WTC11 (cell line): ENCODE measurements around the gene TTC1. TPM values are rescaled to one million over a fixed set of nuclear protein-coding genes. Genes with fewer than 3 reads are reported as not detected.
A peak's percentile ranks its signal among the peaks of the same experiment; 100 is the strongest.

ENCODE experiments used
- ATAC-seq: fragments of 200-7000 bp; cut with Tn5 transposase; 2 replicates; pipeline ENCODE4 v1.10.0; 2021; ENCODE audit warnings: mild to moderate bottlenecking, moderate library complexity
- CTCF ChIA-PET: fragments of 300-600 bp; sonication (Branson Sonifier 250); formaldehyde crosslinking; loops from one replicate; lab custom pipeline; 2021; ENCODE audit warnings: antibody characterized with exemption; lab: Charles Lee
- POLR2A ChIA-PET: fragments of 350-600 bp; sonication (Branson Sonifier 250); formaldehyde crosslinking; loops from one replicate; lab custom pipeline; 2021; ENCODE audit warnings: antibody characterized with exemption; lab: Charles Lee
- DNase-seq: peaks from one replicate; pipeline ENCODE4 v3.0.0; 2021; ENCODE audit warnings: low spot score
- H3K27ac Mint-ChIP-seq: 2 replicates; pipeline ENCODE4 v1.8.0; 2021; ENCODE audit warnings: mixed read lengths
- H3K27me3 Mint-ChIP-seq: 2 replicates; pipeline ENCODE4 v1.8.0; 2021; ENCODE audit warnings: low read depth, mild to moderate bottlenecking, moderate library complexity, mixed read lengths
- H3K36me3 Mint-ChIP-seq: 2 replicates; pipeline ENCODE4 v1.8.0; 2021; ENCODE audit warnings: mixed read lengths
- H3K4me1 Mint-ChIP-seq: 2 replicates; pipeline ENCODE4 v1.8.0; 2022; ENCODE audit warnings: mixed read lengths
- H3K4me3 Mint-ChIP-seq: 2 replicates; pipeline ENCODE4 v1.8.0; 2021; ENCODE audit warnings: mild to moderate bottlenecking, moderate library complexity, mixed read lengths
- H3K9me3 Mint-ChIP-seq: 2 replicates; pipeline ENCODE4 v1.8.0; 2021; ENCODE audit warnings: mixed read lengths
- ATF1 ChIP-seq: sonication (generic); formaldehyde crosslinking; IDR thresholded peaks from 2 replicates; pipeline ENCODE4 v1.8.1; 2023; ENCODE audit warnings: mild to moderate bottlenecking, moderate library complexity, missing genetic modification reagents
- CREM ChIP-seq: sonication (generic); formaldehyde crosslinking; IDR thresholded peaks from 2 replicates; pipeline ENCODE4 v1.8.1; 2022; ENCODE audit warnings: mild to moderate bottlenecking, missing genetic modification reagents, moderate library complexity
- FOXK1 ChIP-seq: sonication (generic); formaldehyde crosslinking; IDR thresholded peaks from 2 replicates; pipeline ENCODE4 v1.8.0; 2022; ENCODE audit warnings: mild to moderate bottlenecking, moderate library complexity, missing genetic modification reagents
- FOXP1 ChIP-seq: sonication (generic); formaldehyde crosslinking; IDR thresholded peaks from 2 replicates; pipeline ENCODE4 v1.8.0; 2022; ENCODE audit warnings: missing genetic modification reagents, mild to moderate bottlenecking, moderate library complexity, borderline replicate concordance
- GABPB1 ChIP-seq: sonication (generic); formaldehyde crosslinking; IDR thresholded peaks from 2 replicates; pipeline ENCODE4 v1.8.1; 2023; ENCODE audit warnings: mild to moderate bottlenecking, missing genetic modification reagents
- HMGA2 ChIP-seq: fragments of 250-450 bp; sonication (Bioruptor Pico); IDR thresholded peaks from 2 replicates; pipeline ENCODE4 v1.4.0; 2021; ENCODE audit warnings: mild to moderate bottlenecking, moderate library complexity
- IRF2 ChIP-seq: sonication (generic); formaldehyde crosslinking; IDR thresholded peaks from 2 replicates; pipeline ENCODE4 v1.8.0; 2022; ENCODE audit warnings: low read depth, missing genetic modification reagents, borderline replicate concordance
- NFYB ChIP-seq: sonication (generic); formaldehyde crosslinking; conservative IDR thresholded peaks from 2 replicates; pipeline ENCODE4 v1.8.0; 2022; ENCODE audit warnings: low read depth, missing genetic modification reagents
- NR1H2 ChIP-seq: sonication (generic); formaldehyde crosslinking; IDR thresholded peaks from 2 replicates; pipeline ENCODE4 v1.9.0; 2021; ENCODE audit warnings: mild to moderate bottlenecking, moderate library complexity, missing genetic modification reagents
- RELA ChIP-seq: sonication (generic); formaldehyde crosslinking; IDR thresholded peaks from 2 replicates; pipeline ENCODE4 v1.8.1; 2022; ENCODE audit warnings: missing genetic modification reagents, mild to moderate bottlenecking, borderline replicate concordance
- SP1 ChIP-seq: sonication (generic); formaldehyde crosslinking; conservative IDR thresholded peaks from 2 replicates; pipeline ENCODE4 v1.8.1; 2022; ENCODE audit warnings: missing genetic modification reagents
- TEAD1 ChIP-seq: sonication (generic); formaldehyde crosslinking; IDR thresholded peaks from 2 replicates; pipeline ENCODE4 v1.8.0; 2022; ENCODE audit warnings: mild to moderate bottlenecking, missing genetic modification reagents
- TEAD4 ChIP-seq: sonication (generic); formaldehyde crosslinking; IDR thresholded peaks from 2 replicates; pipeline ENCODE4 v1.8.0; 2022; ENCODE audit warnings: mild to moderate bottlenecking, missing genetic modification reagents
- ZNF396 ChIP-seq: fragments of 250-450 bp; sonication (Bioruptor Pico); IDR thresholded peaks from 2 replicates; pipeline ENCODE4 v1.8.0; 2021; ENCODE audit warnings: mild to moderate bottlenecking, moderate library complexity, borderline replicate concordance
- ZNF423 ChIP-seq: fragments of 250-450 bp; sonication (Bioruptor Pico); IDR thresholded peaks from 2 replicates; pipeline ENCODE4 v2.1.2; 2022; ENCODE audit warnings: mild to moderate bottlenecking, moderate library complexity
- total RNA-seq: library from RNA; stranded (reverse); gene quantifications from 3 replicates; pipeline ENCODE4 v1.2.3, GENCODE V29; 2021
- TF ChIP-seq, protein P1 (sequence below): fragments of 200-600 bp; IDR thresholded peaks from 2 replicates; pipeline ENCODE4 v1.8.0; 2022; ENCODE audit warnings: antibody characterized with exemption
- TF ChIP-seq, protein P2 (sequence below): sonication (generic); formaldehyde crosslinking; IDR thresholded peaks from 2 replicates; pipeline ENCODE4 v1.8.0; 2022; ENCODE audit warnings: mild to moderate bottlenecking, missing genetic modification reagents
- TF ChIP-seq, protein P3 (sequence below): fragments of 250-450 bp; sonication (Bioruptor Pico); IDR thresholded peaks from 2 replicates; pipeline ENCODE4 v1.9.0; 2021; ENCODE audit warnings: moderate library complexity, mild to moderate bottlenecking, inconsistent platforms, borderline replicate concordance
- TF ChIP-seq, protein P4 (sequence below): sonication (generic); formaldehyde crosslinking; IDR thresholded peaks from 2 replicates; pipeline ENCODE4 v1.8.1; 2023; ENCODE audit warnings: mild to moderate bottlenecking, moderate library complexity, missing genetic modification reagents
- TF ChIP-seq, protein P5 (sequence below): sonication (generic); formaldehyde crosslinking; IDR thresholded peaks from 2 replicates; pipeline ENCODE4 v1.8.0; 2023; ENCODE audit warnings: missing genetic modification reagents, mild to moderate bottlenecking, borderline replicate concordance
- TF ChIP-seq, protein P6 (sequence below): sonication (generic); formaldehyde crosslinking; IDR thresholded peaks from 2 replicates; pipeline ENCODE4 v1.8.0; 2022; ENCODE audit warnings: mild to moderate bottlenecking, missing genetic modification reagents

TTC1 gene
- total RNA-seq, 1 experiment from 2014 or later: 47.4 TPM

DNA sequence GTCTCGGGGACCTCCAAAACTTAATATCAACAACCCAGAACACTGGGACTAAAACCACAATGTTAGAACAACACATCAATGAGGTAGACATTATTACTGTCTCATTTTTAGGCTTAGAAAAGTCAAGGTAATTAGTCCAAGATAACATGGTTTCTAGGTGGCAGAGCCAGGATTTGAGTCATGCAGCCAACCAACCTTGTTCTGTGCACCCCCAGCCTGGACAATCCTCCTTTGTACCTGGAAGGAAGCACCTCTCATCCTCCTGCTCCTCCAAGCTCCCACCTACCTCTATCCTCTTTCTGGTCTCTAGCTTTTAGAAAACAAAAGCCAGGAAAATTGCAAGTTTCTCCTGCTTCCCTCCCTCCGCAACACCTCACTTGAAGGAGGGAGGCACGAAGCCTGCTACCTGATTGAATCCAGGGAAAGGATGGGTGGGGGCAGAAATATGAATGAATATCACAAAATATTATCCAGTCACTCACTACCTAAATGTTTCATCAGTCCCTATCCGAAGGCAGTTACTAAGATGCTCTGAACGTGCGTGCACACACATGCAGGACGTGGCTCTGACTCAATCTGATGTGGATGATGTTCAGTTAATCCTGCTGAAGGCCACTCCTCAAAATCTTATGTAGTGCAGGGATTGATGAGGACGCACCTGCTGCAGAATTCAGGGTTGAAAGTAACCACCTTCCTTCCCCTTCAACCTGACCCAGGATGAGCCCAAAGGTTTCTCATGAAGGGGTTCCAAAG lies 26.3 kb upstream of the TTC1 start (continued):
- TF ChIP-seq SP1: no peak
- TF ChIP-seq RELA (CRISPR knock-in tag): no peak

DNA sequence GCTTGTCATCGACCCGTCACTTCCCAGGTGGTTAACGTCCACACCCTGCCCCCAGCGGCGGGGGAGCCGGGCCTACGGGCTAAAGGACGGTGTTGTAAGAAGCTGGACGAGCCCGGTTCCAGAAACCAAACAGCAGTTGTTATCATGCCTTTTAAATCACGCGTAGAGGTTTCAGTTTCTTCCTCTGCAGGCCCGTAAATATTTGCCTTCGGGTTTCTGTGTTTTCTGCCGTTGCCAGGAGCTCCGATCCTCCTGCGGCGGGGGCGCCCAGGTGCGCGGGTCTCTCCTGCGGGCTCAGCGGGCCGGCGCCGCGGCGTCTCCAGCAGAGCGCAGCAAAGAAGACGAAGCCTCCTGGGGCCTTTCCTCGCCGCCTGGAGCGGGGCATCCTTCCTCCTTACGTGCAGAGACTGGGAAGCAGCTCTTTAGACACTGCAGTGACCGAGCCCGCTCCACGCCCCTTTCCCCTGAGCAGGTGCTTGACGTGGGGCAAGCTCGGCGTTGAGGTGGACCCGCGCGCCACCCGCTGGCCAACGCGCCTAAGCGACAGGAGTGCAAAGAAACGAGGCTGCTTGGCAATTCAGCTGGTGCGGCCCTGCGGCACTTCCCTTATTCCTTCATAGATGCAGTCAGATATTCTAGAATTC lies 21.8 kb upstream of the TTC1 start:
- H3K36me3 Mint-ChIP-seq: peaks cover 4% of the 10 kb centered on the region
- ChIA-PET POLR2A (interaction anchor here (1.1 kb wide), 2 partner anchors 94 to 173 kb away, joined by 3 to 4 read pairs; no protein-coding TSS in a partner anchor), CTCF (interaction anchor here (0.5 to 3.1 kb wide), 64 partner anchors 9 to 830 kb away, joined by 3 to 70 read pairs (median 4); partner anchors contain the start of genes ADRA1B and TTC1)
- peak overlapping the region; percentile 64 for H3K4me3 Mint-ChIP-seq
- TF ChIP-seq SP1 (peak; percentile 59), TEAD1 (CRISPR knock-in tag) (0 out of 2 replicates have a peak, but pooled peaks have one; percentile 22), IRF2 (CRISPR knock-in tag) (no peak), FOXP1 (CRISPR knock-in tag) (peak; percentile 45; the same call in 1 of the 2 replicates), CREM (CRISPR knock-in tag) (peak; percentile 43; the same call in 1 of the 2 replicates), ZNF396 (CRISPR knock-in tag) (no peak), ATF1 (CRISPR knock-in tag) (peak; percentile 44; the same call in 1 of the 2 replicates), ZNF423 (peak; percentile 91), GABPB1 (CRISPR knock-in tag) (0 out of 2 replicates have a peak, but pooled peaks have one; percentile 14)
- TF ChIP-seq, protein P1, sequence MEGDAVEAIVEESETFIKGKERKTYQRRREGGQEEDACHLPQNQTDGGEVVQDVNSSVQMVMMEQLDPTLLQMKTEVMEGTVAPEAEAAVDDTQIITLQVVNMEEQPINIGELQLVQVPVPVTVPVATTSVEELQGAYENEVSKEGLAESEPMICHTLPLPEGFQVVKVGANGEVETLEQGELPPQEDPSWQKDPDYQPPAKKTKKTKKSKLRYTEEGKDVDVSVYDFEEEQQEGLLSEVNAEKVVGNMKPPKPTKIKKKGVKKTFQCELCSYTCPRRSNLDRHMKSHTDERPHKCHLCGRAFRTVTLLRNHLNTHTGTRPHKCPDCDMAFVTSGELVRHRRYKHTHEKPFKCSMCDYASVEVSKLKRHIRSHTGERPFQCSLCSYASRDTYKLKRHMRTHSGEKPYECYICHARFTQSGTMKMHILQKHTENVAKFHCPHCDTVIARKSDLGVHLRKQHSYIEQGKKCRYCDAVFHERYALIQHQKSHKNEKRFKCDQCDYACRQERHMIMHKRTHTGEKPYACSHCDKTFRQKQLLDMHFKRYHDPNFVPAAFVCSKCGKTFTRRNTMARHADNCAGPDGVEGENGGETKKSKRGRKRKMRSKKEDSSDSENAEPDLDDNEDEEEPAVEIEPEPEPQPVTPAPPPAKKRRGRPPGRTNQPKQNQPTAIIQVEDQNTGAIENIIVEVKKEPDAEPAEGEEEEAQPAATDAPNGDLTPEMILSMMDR: peak; percentile 39; the same call in 1 of the 2 replicates
- TF ChIP-seq, protein P2, sequence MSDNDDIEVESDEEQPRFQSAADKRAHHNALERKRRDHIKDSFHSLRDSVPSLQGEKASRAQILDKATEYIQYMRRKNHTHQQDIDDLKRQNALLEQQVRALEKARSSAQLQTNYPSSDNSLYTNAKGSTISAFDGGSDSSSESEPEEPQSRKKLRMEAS (CRISPR knock-in tag): peak; percentile 54; the same call in 1 of the 2 replicates
- TF ChIP-seq, protein P3, sequence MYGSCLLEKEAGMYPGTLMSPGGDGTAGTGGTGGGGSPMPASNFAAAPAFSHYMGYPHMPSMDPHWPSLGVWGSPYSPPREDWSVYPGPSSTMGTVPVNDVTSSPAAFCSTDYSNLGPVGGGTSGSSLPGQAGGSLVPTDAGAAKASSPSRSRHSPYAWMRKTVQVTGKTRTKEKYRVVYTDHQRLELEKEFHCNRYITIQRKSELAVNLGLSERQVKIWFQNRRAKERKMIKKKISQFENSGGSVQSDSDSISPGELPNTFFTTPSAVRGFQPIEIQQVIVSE (CRISPR knock-in tag): no peak
- TF ChIP-seq, protein P4, sequence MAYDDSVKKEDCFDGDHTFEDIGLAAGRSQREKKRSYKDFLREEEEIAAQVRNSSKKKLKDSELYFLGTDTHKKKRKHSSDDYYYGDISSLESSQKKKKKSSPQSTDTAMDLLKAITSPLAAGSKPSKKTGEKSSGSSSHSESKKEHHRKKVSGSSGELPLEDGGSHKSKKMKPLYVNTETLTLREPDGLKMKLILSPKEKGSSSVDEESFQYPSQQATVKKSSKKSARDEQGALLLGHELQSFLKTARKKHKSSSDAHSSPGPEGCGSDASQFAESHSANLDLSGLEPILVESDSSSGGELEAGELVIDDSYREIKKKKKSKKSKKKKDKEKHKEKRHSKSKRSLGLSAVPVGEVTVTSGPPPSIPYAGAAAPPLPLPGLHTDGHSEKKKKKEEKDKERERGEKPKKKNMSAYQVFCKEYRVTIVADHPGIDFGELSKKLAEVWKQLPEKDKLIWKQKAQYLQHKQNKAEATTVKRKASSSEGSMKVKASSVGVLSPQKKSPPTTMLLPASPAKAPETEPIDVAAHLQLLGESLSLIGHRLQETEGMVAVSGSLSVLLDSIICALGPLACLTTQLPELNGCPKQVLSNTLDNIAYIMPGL (CRISPR knock-in tag): peak; percentile 88
- peaks cover 13% of the 10 kb centered on the region for H3K9me3 Mint-ChIP-seq
- DNase-seq (peak; percentile 88), ATAC-seq (peak; percentile 94)
- no peak overlapping the region for H3K27ac Mint-ChIP-seq
- H3K27me3 Mint-ChIP-seq: peaks cover 51% of the 10 kb centered on the region
- H3K4me1 Mint-ChIP-seq: 0 out of 2 replicates have a peak, but pooled peaks cover 3% of the 10 kb centered on the region

DNA sequence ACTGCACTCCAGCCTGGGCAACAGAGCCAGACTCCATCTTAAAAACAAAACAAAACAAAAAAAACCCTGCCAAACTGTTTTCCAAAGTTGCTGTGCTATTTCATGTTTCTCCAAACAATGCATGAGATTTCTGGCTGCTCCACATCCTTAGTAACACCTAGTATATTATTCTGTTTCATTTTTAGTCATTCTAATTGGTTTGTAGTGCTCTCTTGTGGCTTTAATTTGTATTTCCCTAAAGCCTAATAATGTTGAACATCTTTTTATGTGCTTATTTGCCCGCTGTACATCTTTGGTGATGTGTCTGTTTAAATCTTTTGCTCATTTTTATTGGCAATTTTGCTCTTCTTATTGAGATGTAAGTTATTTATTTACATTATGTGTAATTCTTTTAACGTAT lies 18.4 kb upstream of the TTC1 start:
- ChIA-PET CTCF (no interaction called here), POLR2A (no interaction called here)
- TF ChIP-seq HMGA2: no peak
- TF ChIP-seq TEAD4 (CRISPR knock-in tag): no peak
- TF ChIP-seq, protein P5, sequence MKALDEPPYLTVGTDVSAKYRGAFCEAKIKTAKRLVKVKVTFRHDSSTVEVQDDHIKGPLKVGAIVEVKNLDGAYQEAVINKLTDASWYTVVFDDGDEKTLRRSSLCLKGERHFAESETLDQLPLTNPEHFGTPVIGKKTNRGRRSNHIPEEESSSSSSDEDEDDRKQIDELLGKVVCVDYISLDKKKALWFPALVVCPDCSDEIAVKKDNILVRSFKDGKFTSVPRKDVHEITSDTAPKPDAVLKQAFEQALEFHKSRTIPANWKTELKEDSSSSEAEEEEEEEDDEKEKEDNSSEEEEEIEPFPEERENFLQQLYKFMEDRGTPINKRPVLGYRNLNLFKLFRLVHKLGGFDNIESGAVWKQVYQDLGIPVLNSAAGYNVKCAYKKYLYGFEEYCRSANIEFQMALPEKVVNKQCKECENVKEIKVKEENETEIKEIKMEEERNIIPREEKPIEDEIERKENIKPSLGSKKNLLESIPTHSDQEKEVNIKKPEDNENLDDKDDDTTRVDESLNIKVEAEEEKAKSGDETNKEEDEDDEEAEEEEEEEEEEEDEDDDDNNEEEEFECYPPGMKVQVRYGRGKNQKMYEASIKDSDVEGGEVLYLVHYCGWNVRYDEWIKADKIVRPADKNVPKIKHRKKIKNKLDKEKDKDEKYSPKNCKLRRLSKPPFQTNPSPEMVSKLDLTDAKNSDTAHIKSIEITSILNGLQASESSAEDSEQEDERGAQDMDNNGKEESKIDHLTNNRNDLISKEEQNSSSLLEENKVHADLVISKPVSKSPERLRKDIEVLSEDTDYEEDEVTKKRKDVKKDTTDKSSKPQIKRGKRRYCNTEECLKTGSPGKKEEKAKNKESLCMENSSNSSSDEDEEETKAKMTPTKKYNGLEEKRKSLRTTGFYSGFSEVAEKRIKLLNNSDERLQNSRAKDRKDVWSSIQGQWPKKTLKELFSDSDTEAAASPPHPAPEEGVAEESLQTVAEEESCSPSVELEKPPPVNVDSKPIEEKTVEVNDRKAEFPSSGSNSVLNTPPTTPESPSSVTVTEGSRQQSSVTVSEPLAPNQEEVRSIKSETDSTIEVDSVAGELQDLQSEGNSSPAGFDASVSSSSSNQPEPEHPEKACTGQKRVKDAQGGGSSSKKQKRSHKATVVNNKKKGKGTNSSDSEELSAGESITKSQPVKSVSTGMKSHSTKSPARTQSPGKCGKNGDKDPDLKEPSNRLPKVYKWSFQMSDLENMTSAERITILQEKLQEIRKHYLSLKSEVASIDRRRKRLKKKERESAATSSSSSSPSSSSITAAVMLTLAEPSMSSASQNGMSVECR (CRISPR knock-in tag): no peak
- no peak for TF ChIP-seq NFYB (CRISPR knock-in tag)
- TF ChIP-seq, protein P6, sequence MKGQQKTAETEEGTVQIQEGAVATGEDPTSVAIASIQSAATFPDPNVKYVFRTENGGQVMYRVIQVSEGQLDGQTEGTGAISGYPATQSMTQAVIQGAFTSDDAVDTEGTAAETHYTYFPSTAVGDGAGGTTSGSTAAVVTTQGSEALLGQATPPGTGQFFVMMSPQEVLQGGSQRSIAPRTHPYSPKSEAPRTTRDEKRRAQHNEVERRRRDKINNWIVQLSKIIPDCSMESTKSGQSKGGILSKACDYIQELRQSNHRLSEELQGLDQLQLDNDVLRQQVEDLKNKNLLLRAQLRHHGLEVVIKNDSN (CRISPR knock-in tag): no peak
- no peak for TF ChIP-seq FOXK1 (CRISPR knock-in tag)
- no peak for TF ChIP-seq NR1H2
- Mint-ChIP-seq H3K27me3 (peaks cover 52% of the 10 kb centered on the region), H3K27ac (no peak overlapping the region; the same call in 1 of the 2 replicates), H3K9me3 (peaks cover 18% of the 10 kb centered on the region), H3K36me3 (peaks cover 4% of the 10 kb centered on the region), H3K4me1 (no peaks in the 10 kb centered on the region), H3K4me3 (no peak overlapping the region)
- no peak for ATAC-seq
- no peak for DNase-seq
